Stomach (tissue), 4 donors: ENCODE data around the gene FAM124B.

Experiments used
- POLR2A ChIP-seq, 4 donors: fragments of 450-650 bp; IDR thresholded peaks; one replicate each; pipeline ENCODE4 v1.6.1; 2016; ENCODE audit warnings: antibody characterized with exemption in 4 of 4, control low read depth in 2 of 4, mild to moderate bottlenecking in 1 of 4, moderate library complexity in 1 of 4
- POLR2AphosphoS5 ChIP-seq, 3 donors: sonication (generic); formaldehyde crosslinking; IDR thresholded peaks; one replicate each; pipeline ENCODE4 v1.6.1; 2016; ENCODE audit warnings: antibody characterized with exemption in 3 of 3
- TF ChIP-seq, protein P1 (sequence below), 7 experiments: fragments of 450-650 bp in 4 of 7; fragments of 200-600 bp in 3 of 7; sonication (generic) in 3 of 7; IDR thresholded peaks; one replicate each; pipeline ENCODE4 v1.5.1; 2016 to 2019; ENCODE audit warnings: antibody characterized with exemption in 7 of 7, control low read depth in 2 of 7, mild to moderate bottlenecking in 1 of 7

DNA sequence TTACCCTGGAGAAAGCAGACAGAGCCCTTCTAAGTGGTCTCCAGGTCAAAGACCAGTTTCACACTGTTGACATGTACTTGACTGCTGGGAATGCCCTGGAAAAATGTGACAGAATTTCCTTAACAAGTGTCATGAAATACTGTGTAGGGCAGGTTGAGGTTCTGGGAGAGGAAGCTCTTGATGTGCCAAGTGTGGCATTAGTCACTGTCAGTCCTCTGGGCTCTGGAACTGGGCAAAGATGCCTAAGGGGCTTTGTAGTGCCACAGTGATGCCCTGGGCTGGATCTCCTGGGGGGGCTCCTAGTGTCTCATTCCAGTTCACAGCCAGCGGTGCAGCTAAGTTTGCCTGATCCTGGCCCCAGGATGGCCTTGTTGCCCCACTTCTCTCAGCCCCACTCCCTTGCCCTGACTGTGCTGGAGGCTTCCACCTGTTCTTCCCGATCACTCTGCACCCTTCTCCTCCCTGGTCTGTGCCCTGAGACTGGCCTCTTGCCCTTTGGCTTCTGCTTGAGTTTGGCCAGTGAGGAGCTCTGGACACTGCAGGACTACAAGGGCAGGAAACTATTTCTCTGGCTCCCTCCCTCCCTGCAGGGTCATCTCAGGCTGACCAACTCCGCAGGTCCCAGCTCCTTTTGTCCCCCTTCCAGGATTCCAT, 27.0 kb upstream of the FAM124B start:
- TF ChIP-seq POLR2A (IDR thresholded peaks at IDR 0.05) (no peak), POLR2AphosphoS5 (IDR thresholded peaks at IDR 0.05) (no peak)
- TF ChIP-seq, protein P1, sequence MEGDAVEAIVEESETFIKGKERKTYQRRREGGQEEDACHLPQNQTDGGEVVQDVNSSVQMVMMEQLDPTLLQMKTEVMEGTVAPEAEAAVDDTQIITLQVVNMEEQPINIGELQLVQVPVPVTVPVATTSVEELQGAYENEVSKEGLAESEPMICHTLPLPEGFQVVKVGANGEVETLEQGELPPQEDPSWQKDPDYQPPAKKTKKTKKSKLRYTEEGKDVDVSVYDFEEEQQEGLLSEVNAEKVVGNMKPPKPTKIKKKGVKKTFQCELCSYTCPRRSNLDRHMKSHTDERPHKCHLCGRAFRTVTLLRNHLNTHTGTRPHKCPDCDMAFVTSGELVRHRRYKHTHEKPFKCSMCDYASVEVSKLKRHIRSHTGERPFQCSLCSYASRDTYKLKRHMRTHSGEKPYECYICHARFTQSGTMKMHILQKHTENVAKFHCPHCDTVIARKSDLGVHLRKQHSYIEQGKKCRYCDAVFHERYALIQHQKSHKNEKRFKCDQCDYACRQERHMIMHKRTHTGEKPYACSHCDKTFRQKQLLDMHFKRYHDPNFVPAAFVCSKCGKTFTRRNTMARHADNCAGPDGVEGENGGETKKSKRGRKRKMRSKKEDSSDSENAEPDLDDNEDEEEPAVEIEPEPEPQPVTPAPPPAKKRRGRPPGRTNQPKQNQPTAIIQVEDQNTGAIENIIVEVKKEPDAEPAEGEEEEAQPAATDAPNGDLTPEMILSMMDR (IDR thresholded peaks at IDR 0.05): no peak
